BLaER1 (cell line): ENCODE measurements around the gene C11orf52.
"Not testable (repeated sequence)": the region's sequence is repeated elsewhere in the genome, so short reads cannot be mapped to it uniquely, and the experiment has no call there.

Experiments used
- H3K27ac ChIP-seq: shearing (Covaris generic); formaldehyde crosslinking; 2 replicates; pipeline ENCODE4 v1.8.1; 2022
- H3K27me3 ChIP-seq: shearing (Covaris generic); formaldehyde crosslinking; 2 replicates; pipeline ENCODE4 v1.8.1; 2022
- H3K36me3 ChIP-seq: shearing (Covaris generic); formaldehyde crosslinking; 2 replicates; pipeline ENCODE4 v1.8.1; 2022
- H3K4me1 ChIP-seq: shearing (Covaris generic); formaldehyde crosslinking; 2 replicates; pipeline ENCODE4 v1.8.1; 2022
- H3K4me2 ChIP-seq: shearing (Covaris generic); formaldehyde crosslinking; 2 replicates; pipeline ENCODE4 v1.8.1; 2022
- H3K4me3 ChIP-seq: shearing (Covaris generic); formaldehyde crosslinking; 2 replicates; pipeline ENCODE4 v1.8.1; 2022
- H3K9ac ChIP-seq: shearing (Covaris generic); formaldehyde crosslinking; 2 replicates; pipeline ENCODE4 v1.8.1; 2022
- H3K9me3 ChIP-seq: shearing (Covaris generic); formaldehyde crosslinking; 2 replicates; pipeline ENCODE4 v1.8.1; 2022
- H4K20me1 ChIP-seq: shearing (Covaris generic); formaldehyde crosslinking; 2 replicates; pipeline ENCODE4 v1.8.1; 2022
- Cebpa-rat ChIP-seq: shearing (Covaris generic); IDR thresholded peaks from 2 replicates; pipeline ENCODE4 v1.8.1; 2022

Gene C11orf52

GRCh38 chr11:111882202-111882601 is 36.5 kb upstream of the C11orf52 start:
- no peak for TF ChIP-seq Cebpa-rat
- no peaks in the 10 kb centered on the region for H3K36me3 ChIP-seq
- no peak overlapping the region for H3K4me3 ChIP-seq
- H3K4me2 ChIP-seq, result no peak overlapping the region
- no peaks in the 10 kb centered on the region for H4K20me1 ChIP-seq
- no peak overlapping the region for H3K9ac ChIP-seq
- peaks cover 22% of the 10 kb centered on the region for H3K4me1 ChIP-seq
- no peaks in the 10 kb centered on the region for H3K27me3 ChIP-seq
- H3K9me3 ChIP-seq, result no peaks in the 10 kb centered on the region
- H3K27ac ChIP-seq, result no peak overlapping the region

DNA sequence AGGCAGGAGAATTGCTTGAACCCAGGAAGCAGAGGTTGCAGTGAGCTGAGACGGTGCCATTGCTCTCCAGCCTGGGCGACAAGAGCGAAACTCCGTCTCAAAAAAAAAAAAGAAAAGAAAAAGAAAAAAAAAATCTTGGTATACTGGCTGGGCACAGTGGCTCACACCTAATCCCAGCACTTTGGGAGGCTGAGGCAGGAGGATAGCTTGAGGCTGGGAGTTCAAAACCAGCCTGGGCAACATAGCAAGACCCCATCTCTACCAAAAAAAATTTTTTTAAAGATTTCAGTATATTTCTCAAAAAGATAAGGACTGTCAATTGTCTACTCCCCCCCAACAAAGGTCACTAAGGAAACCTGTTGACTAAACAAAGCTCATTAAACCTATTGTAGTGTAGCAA is 33.7 kb upstream of the C11orf52 start:
- H3K4me2 ChIP-seq, H3K9me3 ChIP-seq, H3K36me3 ChIP-seq, H3K9ac ChIP-seq, H3K4me3 ChIP-seq, H3K4me1 ChIP-seq, H3K27me3 ChIP-seq, H3K27ac ChIP-seq, H4K20me1 ChIP-seq: not testable (repeated sequence)

DNA sequence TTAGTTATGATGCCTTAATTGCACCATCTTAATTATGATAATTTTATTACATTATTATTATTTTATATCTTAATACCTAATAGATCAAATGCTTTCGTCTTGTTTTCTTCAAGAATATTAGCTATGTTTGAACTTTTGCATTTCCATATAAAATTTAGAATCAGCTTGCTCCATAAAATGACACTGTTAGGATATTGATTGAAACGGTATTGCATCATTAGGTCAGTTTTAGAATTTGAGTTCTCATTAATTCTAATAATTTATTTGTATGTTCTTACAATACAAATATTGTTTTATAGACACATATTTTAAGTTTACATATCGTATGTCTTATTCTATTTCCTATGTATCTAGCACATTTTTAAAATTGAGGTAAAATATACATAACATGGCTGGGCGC is 32.7 kb upstream of the C11orf52 start:
- no peaks in the 10 kb centered on the region for H3K27me3 ChIP-seq
- H3K4me1 ChIP-seq, result no peaks in the 10 kb centered on the region
- TF ChIP-seq Cebpa-rat, result no peak
- no peaks in the 10 kb centered on the region for H3K36me3 ChIP-seq
- H3K9ac ChIP-seq, result no peak overlapping the region
- no peak overlapping the region for H3K4me3 ChIP-seq
- H3K4me2 ChIP-seq, result no peak overlapping the region
- H3K27ac ChIP-seq, result no peak overlapping the region
- H4K20me1 ChIP-seq, result no peaks in the 10 kb centered on the region
- H3K9me3 ChIP-seq, result no peaks in the 10 kb centered on the region

DNA sequence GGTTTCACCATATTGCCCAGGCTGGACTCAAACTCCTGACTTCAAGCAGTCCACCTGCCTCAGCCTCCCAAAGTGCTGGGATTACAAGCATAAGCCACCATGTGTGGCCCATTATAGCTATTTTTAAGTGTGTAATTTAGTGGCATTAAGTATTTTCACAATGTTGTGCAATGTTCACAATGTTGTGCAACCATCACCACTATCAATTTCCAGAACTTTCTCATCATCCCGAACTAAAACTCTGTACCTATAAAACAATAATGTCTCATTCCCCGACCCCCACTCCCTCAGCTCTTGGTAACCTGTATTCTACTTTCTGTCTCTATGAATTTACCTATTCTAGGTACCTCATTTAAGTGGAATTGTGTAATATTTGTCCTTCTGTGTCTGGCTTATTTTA is 31.9 kb upstream of the C11orf52 start:
- no peaks in the 10 kb centered on the region for H3K36me3 ChIP-seq
- TF ChIP-seq Cebpa-rat, result peak; percentile 13; the same call in 1 of the 2 replicates

DNA sequence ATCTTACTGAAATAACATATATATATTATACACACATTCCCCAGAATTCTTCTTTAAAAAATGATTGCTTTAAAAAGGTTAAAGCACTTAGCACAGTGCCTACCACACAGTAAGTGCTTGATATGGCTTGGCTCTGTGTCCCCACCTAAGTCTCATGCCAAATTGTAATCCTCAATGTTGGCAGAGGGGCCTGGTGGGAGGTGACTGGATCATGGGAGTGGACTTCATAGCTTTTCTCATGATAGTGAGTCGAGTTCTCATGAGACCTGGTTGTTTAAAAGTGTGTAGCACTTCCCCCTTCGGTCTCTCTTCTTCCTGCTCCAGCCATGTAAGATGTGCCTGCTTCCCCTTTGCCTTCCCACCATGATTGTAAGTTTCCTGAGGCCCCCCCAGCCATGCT is 13.3 kb upstream of the C11orf52 start:
- Histone ChIP-seq H3K4me1 (no peaks in the 10 kb centered on the region), H3K36me3 (no peaks in the 10 kb centered on the region; the same call in 1 of the 2 replicates), H4K20me1 (no peaks in the 10 kb centered on the region), H3K4me2 (no peak overlapping the region), H3K27ac (no peak overlapping the region), H3K9ac (no peak overlapping the region), H3K9me3 (peaks cover 16% of the 10 kb centered on the region), H3K27me3 (no peaks in the 10 kb centered on the region), H3K4me3 (no peak overlapping the region; the same call in 1 of the 2 replicates)
- TF ChIP-seq Cebpa-rat, result no peak

More for the DNA sequence above, 31.9 kb upstream of the C11orf52 start:
- Histone ChIP-seq H3K4me3 (no peak overlapping the region), H3K27ac (no peak overlapping the region), H3K9ac (no peak overlapping the region), H3K9me3 (no peaks in the 10 kb centered on the region), H3K27me3 (no peaks in the 10 kb centered on the region), H3K4me2 (no peak overlapping the region), H4K20me1 (no peaks in the 10 kb centered on the region), H3K4me1 (no peaks in the 10 kb centered on the region)

DNA sequence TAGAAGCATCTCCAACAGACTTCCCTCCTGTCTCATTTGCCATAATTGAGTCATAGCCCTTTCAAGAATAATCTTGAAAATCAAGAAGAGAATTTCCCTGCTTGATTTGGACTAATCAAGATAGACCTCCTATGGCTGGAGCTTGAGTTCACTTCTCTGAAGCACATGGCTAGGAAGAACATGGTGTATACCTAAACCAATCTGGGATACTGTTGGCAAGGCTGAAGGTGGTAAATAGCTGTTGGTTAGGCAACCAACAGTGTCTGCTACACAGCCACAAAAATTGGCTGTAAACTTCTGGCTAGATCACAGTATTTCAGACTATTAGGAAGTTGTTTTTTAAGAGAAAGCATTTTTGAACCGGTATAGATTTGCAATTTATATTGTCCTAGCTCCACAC is 12.0 kb upstream of the C11orf52 start:
- no peak overlapping the region for H3K27ac ChIP-seq
- no peak overlapping the region for H3K4me3 ChIP-seq
- H3K4me2 ChIP-seq, result no peak overlapping the region
- no peak for TF ChIP-seq Cebpa-rat
- H4K20me1 ChIP-seq, result no peaks in the 10 kb centered on the region
- H3K9ac ChIP-seq, result no peak overlapping the region
- H3K4me1 ChIP-seq, result no peaks in the 10 kb centered on the region
- no peaks in the 10 kb centered on the region; the same call in 1 of the 2 replicates for H3K36me3 ChIP-seq
- no peaks in the 10 kb centered on the region for H3K27me3 ChIP-seq
- H3K9me3 ChIP-seq, result peaks cover 16% of the 10 kb centered on the region

DNA sequence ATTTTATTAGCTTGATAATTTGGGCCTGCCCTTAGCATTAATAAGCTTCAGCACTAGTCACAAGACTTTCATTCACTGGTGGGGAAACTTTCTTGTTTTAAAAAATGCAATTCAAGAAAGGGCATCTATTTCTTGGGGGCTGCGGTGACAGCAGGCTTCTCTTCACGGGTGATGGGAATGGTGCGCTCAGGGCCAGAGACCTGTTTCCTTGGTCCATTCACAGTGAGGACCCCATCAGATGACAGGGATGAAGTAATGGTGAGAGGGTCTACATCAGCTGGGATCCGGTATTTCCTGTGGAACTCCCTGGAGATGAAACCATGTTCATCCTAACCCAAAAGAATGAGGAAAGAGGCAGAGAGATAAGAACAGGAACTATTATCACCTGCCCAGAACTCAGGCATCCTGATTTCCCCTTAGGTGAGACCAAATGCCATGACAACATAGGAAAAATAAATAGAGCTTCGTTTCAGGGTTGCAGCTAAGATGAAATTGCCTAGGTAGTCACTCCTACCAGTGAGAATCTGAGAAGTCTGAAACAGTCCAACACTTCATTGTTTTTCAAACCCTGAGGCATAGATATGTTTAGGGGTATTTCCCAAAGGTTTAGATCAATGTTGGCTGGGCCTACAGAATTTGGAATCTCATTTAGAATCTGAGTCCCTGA is 9.9 kb upstream of the C11orf52 start:
- H3K36me3 ChIP-seq, result no peaks in the 10 kb centered on the region; the same call in 1 of the 2 replicates
- no peak overlapping the region for H3K9ac ChIP-seq
- no peaks in the 10 kb centered on the region for H3K27me3 ChIP-seq
- TF ChIP-seq Cebpa-rat, result no peak
- H3K4me1 ChIP-seq, result no peaks in the 10 kb centered on the region
- H3K27ac ChIP-seq, result no peak overlapping the region
- H3K9me3 ChIP-seq, result peaks cover 16% of the 10 kb centered on the region
- H3K4me3 ChIP-seq, result no peak overlapping the region
- no peak overlapping the region for H3K4me2 ChIP-seq
- H4K20me1 ChIP-seq, result no peaks in the 10 kb centered on the region

- Histone ChIP-seq H3K27me3 (no peaks in the 10 kb centered on the region), H3K27ac (no peak overlapping the region), H3K9me3 (peaks cover 13% of the 10 kb centered on the region), H3K9ac (no peak overlapping the region), H3K4me1 (no peaks in the 10 kb centered on the region), H3K4me2 (no peak overlapping the region), H4K20me1 (no peaks in the 10 kb centered on the region), H3K4me3 (no peak overlapping the region), H3K36me3 (no peaks in the 10 kb centered on the region; the same call in 1 of the 2 replicates)
- no peak for TF ChIP-seq Cebpa-rat
Measured at GRCh38 chr11:111909378-111909777, 9.3 kb upstream of the C11orf52 start.

DNA sequence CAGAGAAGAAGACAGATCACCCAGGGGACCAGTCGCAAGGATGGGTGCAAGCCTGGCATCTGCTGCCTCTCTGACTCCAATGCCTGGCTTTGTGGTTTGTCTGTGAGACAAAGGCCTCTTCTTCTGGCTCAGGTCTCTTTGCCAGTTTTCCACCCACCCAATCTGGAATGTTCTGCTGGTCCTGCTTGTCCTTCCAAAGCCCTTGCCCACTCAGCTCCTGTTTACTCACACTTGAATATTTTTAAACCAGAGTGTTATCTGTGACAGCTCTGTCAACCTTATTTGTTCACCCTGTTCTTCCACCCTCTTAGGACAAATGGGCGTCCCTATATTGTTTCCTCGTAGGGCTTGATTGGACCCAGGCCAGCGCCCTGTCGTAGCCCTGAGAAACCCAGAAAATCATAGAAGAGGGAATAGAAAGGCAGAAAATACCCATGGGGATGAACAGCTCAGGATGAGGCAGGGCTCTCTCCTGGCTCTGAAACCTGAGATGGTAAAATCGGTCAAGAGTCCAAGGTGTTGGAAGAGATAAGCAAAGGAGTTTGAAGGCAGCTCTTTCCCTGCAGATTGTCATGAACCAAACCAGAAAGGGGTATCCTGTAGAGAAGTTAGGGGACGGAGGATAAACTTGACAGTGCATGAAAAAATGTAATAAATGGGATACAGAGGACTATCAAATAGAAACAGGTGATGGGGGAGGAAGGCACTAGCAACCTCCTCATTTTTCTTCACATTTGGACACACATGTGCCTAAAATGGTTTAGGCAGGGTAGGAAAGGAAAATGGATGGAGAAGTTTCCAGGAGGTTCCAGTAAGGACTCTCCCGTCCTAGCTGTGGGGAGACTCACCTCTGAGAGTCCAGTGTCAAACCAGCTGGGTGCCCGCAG is 7.8 kb upstream of the C11orf52 start:
- Histone ChIP-seq H3K9ac (no peak overlapping the region), H3K4me3 (no peak overlapping the region), H3K36me3 (no peaks in the 10 kb centered on the region), H3K27ac (no peak overlapping the region), H3K4me2 (no peak overlapping the region), H4K20me1 (no peaks in the 10 kb centered on the region), H3K4me1 (no peaks in the 10 kb centered on the region), H3K27me3 (no peaks in the 10 kb centered on the region), H3K9me3 (no peaks in the 10 kb centered on the region)
- no peak for TF ChIP-seq Cebpa-rat
